ENCODE results near the gene CALB2.

Gene CALB2

GRCh38 chr16:71373073-71373472 is 14.6 kb downstream of the CALB2 start:
- no peak overlapping the region for H3K4me3 ChIP-seq (ENCODE audit: low read length)
- no peak overlapping the region for H3K27ac ChIP-seq (ENCODE audit: low read length)
- H3K9ac ChIP-seq (ENCODE audit: low read depth, low read length), result no peak overlapping the region
- no peaks in the 10 kb centered on the region for H3K36me3 ChIP-seq (ENCODE audit: insufficient read depth, low read depth, low read length)
- H3K9me3 ChIP-seq (ENCODE audit: insufficient read depth, low read depth, low read length), result no peaks in the 10 kb centered on the region
- no peaks in the 10 kb centered on the region for H3K4me1 ChIP-seq (ENCODE audit: insufficient read depth, low read length)
- no peaks in the 10 kb centered on the region for H3K27me3 ChIP-seq (ENCODE audit: insufficient read depth, low read length)

GRCh38 chr16:71376465-71377157 is 18.1 kb downstream of the CALB2 start:
- H3K9me3 ChIP-seq (ENCODE audit: insufficient read depth, low read depth, low read length), result no peaks in the 10 kb centered on the region
- H3K4me3 ChIP-seq (ENCODE audit: low read length), result no peak overlapping the region
- H3K4me1 ChIP-seq (ENCODE audit: insufficient read depth, low read length), result no peaks in the 10 kb centered on the region
- H3K9ac ChIP-seq (ENCODE audit: low read depth, low read length), result no peak overlapping the region
- H3K27ac ChIP-seq (ENCODE audit: low read length), result no peak overlapping the region
- H3K27me3 ChIP-seq (ENCODE audit: insufficient read depth, low read length), result no peaks in the 10 kb centered on the region
- no peaks in the 10 kb centered on the region for H3K36me3 ChIP-seq (ENCODE audit: insufficient read depth, low read depth, low read length)

GRCh38 chr16:71379711-71380110 is 21.2 kb downstream of the CALB2 start:
- Histone ChIP-seq H3K9me3 (ENCODE audit: insufficient read depth, low read depth, low read length) (no peaks in the 10 kb centered on the region), H3K36me3 (ENCODE audit: insufficient read depth, low read depth, low read length) (no peaks in the 10 kb centered on the region), H3K4me1 (ENCODE audit: insufficient read depth, low read length) (no peaks in the 10 kb centered on the region), H3K27me3 (ENCODE audit: insufficient read depth, low read length) (no peaks in the 10 kb centered on the region), H3K9ac (ENCODE audit: low read depth, low read length) (no peak overlapping the region), H3K4me3 (ENCODE audit: low read length) (no peak overlapping the region), H3K27ac (ENCODE audit: low read length) (no peak overlapping the region)

GRCh38 chr16:71380831-71381230 is 22.3 kb downstream of the CALB2 start:
- H3K9ac ChIP-seq (ENCODE audit: low read depth, low read length), result no peak overlapping the region
- H3K4me3 ChIP-seq (ENCODE audit: low read length), result no peak overlapping the region
- H3K4me1 ChIP-seq (ENCODE audit: insufficient read depth, low read length), result no peaks in the 10 kb centered on the region; the same call in 1 of the 2 replicates
- no peaks in the 10 kb centered on the region for H3K27me3 ChIP-seq (ENCODE audit: insufficient read depth, low read length)
- H3K27ac ChIP-seq (ENCODE audit: low read length), result no peak overlapping the region
- no peaks in the 10 kb centered on the region for H3K9me3 ChIP-seq (ENCODE audit: insufficient read depth, low read depth, low read length)
- no peaks in the 10 kb centered on the region for H3K36me3 ChIP-seq (ENCODE audit: insufficient read depth, low read depth, low read length)

DNA sequence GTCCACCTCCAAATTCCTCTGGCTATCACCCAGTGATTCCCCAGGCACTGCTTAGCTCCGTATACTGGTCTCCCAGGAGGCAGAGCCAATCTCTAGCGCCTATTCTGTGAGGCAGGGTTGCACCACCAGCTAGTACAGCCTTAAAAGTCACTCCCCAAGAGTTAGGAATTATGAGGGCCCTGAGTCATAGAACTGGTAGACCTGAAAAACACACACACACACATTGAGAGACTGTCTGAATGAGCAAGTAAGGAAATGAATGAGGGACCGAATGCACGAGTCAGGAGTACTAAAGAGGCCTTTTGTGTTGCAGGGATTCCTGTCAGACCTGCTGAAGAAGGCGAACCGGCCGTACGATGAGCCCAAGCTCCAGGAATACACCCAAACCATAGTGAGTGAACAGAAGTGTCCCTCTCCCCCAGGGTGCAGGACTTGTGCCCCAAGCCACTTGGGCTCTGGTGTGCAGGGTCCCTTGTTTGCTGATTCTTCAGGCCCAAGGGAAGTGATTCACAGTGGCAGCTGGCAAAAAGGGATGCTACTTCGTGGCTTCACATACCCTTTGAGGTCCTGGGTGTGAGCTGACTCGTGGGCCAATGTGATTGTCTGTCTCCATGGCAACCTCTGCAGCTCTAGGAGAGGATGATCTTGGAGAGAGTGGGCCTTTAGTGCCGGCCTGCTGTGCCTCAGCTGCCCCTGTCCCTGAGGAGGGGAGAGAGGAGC is 24.7 kb downstream of the CALB2 start:
- Histone ChIP-seq H3K4me1 (ENCODE audit: insufficient read depth, low read length) (peaks cover 20% of the 10 kb centered on the region), H3K36me3 (ENCODE audit: insufficient read depth, low read depth, low read length) (no peaks in the 10 kb centered on the region), H3K4me3 (ENCODE audit: low read length) (no peak overlapping the region), H3K9ac (ENCODE audit: low read depth, low read length) (no peak overlapping the region), H3K27ac (ENCODE audit: low read length) (no peak overlapping the region), H3K9me3 (ENCODE audit: insufficient read depth, low read depth, low read length) (no peaks in the 10 kb centered on the region), H3K27me3 (ENCODE audit: insufficient read depth, low read length) (no peaks in the 10 kb centered on the region)

DNA sequence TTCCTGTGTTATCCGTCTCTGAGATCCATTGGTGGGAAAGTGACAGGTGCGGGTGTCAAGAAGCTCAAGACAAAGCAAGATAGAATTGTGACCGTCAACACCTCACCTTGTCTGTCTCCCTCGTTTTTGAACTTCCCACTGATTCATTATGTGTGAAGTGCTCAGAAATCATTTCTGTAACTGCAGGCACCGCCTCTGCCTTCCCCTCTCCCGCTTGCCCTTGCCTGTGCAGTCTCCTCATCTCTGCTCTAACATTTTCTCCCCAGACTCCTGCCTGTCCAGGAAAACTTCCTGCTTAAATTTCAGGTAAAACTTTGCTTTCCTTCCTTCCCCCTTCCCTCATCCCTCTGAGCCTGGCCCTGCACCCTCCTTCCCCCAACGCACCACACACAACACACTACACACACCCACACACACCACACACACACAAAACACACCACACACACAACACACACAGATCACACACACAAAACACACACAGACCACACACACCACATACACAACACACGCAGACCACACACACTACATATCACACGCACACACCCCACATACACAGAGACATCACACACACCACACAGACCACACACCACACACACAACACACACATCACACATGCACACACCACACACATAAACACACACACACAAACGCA is 25.7 kb downstream of the CALB2 start:
- no peak overlapping the region for H3K27ac ChIP-seq (ENCODE audit: low read length)
- no peak overlapping the region for H3K4me3 ChIP-seq (ENCODE audit: low read length)
- H3K36me3 ChIP-seq (ENCODE audit: insufficient read depth, low read depth, low read length), result no peaks in the 10 kb centered on the region
- H3K9me3 ChIP-seq (ENCODE audit: insufficient read depth, low read depth, low read length), result no peaks in the 10 kb centered on the region
- peaks cover 20% of the 10 kb centered on the region for H3K4me1 ChIP-seq (ENCODE audit: insufficient read depth, low read length)
- no peaks in the 10 kb centered on the region for H3K27me3 ChIP-seq (ENCODE audit: insufficient read depth, low read length)
- no peak overlapping the region for H3K9ac ChIP-seq (ENCODE audit: low read depth, low read length)

GRCh38 chr16:71387045-71387871 is 28.7 kb downstream of the CALB2 start:
- peak overlapping the region; percentile 64; the same call in 1 of the 2 replicates for H3K9ac ChIP-seq (ENCODE audit: low read depth, low read length)
- peaks cover 20% of the 10 kb centered on the region for H3K4me1 ChIP-seq (ENCODE audit: insufficient read depth, low read length)
- H3K27ac ChIP-seq (ENCODE audit: low read length), result peak overlapping the region; percentile 11
- H3K4me3 ChIP-seq (ENCODE audit: low read length), result peak overlapping the region; percentile 34; the same call in 1 of the 2 replicates
- no peaks in the 10 kb centered on the region for H3K36me3 ChIP-seq (ENCODE audit: insufficient read depth, low read depth, low read length)
- no peaks in the 10 kb centered on the region for H3K27me3 ChIP-seq (ENCODE audit: insufficient read depth, low read length)
- no peaks in the 10 kb centered on the region for H3K9me3 ChIP-seq (ENCODE audit: insufficient read depth, low read depth, low read length)

DNA sequence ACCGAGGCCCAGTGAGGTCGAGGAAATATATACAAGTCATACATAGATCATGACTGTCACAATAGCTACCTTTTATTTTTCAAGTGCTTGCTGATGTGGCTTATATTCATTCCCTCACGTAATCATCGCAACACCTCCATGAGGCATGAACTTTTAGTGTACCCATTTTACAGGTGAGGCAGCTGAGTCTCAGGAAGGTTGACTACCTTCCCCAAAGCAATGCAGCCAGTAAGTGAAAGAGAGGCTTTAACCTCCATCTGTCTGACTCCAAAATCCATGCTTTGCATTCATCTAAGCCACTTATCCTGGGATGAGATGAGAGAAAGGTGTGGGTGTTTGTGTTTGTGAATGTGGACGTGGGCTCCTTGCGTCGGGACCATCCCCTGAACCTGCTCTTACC is 30.8 kb downstream of the CALB2 start:
- no peak overlapping the region for H3K27ac ChIP-seq (ENCODE audit: low read length)

DNA sequence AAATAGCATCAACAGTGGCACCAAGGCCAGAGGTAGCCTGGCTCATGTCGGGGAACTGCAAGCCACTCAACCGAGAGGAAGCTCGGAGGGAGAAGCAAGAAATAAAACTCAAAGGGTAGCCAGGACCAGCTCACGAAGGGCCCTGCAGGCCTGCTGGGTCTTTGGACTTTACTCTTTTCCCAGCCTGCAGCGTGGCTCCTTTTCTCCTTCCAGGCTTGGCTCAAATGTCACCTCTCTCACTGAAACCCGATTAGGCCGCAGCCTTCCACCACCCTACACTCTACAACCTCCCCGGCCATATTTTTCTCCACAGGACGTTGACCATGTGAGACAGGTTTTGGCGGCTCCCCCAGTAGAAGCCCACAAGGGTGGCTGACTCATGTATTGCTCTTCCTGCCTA is 38.1 kb downstream of the CALB2 start:
- H3K27ac ChIP-seq (ENCODE audit: low read length), result no peak overlapping the region
- no peaks in the 10 kb centered on the region for H3K27me3 ChIP-seq (ENCODE audit: insufficient read depth, low read length)
- no peak overlapping the region for H3K9ac ChIP-seq (ENCODE audit: low read depth, low read length)
- no peaks in the 10 kb centered on the region for H3K36me3 ChIP-seq (ENCODE audit: insufficient read depth, low read depth, low read length)
- H3K4me1 ChIP-seq (ENCODE audit: insufficient read depth, low read length), result peaks cover 6% of the 10 kb centered on the region
- no peaks in the 10 kb centered on the region for H3K9me3 ChIP-seq (ENCODE audit: insufficient read depth, low read depth, low read length)
- H3K4me3 ChIP-seq (ENCODE audit: low read length), result no peak overlapping the region

More for the DNA sequence above, 30.8 kb downstream of the CALB2 start:
- H3K36me3 ChIP-seq (ENCODE audit: insufficient read depth, low read depth, low read length), result no peaks in the 10 kb centered on the region
- H3K4me3 ChIP-seq (ENCODE audit: low read length), result no peak overlapping the region
- H3K9ac ChIP-seq (ENCODE audit: low read depth, low read length), result no peak overlapping the region
- no peaks in the 10 kb centered on the region for H3K27me3 ChIP-seq (ENCODE audit: insufficient read depth, low read length)
- H3K4me1 ChIP-seq (ENCODE audit: insufficient read depth, low read length), result peaks cover 20% of the 10 kb centered on the region
- no peaks in the 10 kb centered on the region for H3K9me3 ChIP-seq (ENCODE audit: insufficient read depth, low read depth, low read length)

DNA sequence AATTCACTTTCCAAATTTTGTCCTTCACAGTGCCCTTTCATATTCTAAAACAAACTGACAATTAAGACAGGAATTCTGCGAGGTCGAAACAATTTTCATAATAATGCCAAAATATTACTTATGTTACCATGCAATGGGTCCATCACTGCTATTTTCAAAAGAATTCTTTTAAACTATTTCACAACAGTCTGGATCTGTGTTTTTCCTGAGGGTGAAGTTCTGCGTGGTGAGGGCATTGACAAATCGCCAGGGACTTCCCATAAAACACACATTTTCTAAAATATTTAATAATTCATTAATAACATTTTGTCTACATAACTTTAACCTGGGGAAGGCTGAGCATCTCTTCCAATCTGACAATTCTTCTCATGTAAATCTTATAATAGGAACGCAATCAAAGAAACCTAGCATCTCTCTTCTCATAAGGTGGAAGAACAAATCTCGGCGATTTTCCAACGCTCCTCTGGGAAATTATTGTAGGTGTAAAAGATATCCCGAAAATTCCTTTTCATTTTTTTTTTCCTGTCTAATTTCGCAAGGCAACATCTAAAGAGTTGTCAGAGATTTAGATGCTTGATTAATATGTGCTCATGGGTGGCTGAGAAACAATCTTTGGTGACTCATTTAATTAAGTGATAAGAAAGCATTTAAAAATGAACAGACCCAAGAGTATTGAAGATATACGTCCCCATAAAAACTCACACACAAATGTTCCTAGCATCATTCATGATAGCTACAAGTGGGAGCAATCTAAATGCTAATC is 41.5 kb downstream of the CALB2 start:
- no peak overlapping the region for H3K27ac ChIP-seq (ENCODE audit: low read length)
- no peak overlapping the region for H3K9ac ChIP-seq (ENCODE audit: low read depth, low read length)
- no peak overlapping the region for H3K4me3 ChIP-seq (ENCODE audit: low read length)
- H3K27me3 ChIP-seq (ENCODE audit: insufficient read depth, low read length), result no peaks in the 10 kb centered on the region
- H3K9me3 ChIP-seq (ENCODE audit: insufficient read depth, low read depth, low read length), result peaks cover 9% of the 10 kb centered on the region
- no peaks in the 10 kb centered on the region for H3K36me3 ChIP-seq (ENCODE audit: insufficient read depth, low read depth, low read length)
- peaks cover 12% of the 10 kb centered on the region; the same call in 1 of the 2 replicates for H3K4me1 ChIP-seq (ENCODE audit: insufficient read depth, low read length)

DNA sequence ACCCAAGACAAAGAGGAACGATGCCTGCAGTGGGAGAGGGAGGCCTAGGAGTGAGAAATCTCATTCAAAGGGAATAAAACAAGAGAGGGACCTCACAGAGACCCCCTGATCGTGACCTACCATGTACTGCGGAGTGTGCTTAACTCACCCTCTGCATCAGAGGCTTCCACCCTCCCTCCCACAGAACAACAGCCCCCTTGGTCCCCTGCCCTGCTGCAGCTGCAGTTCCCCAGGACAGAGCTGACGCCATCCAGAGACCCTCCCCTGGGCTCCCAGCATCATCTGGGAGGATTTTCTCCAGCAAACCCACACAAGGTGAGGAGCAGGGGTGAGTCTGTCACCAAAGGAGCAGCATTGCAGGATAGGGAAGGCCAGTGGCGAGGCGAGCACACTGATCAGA is 43.5 kb downstream of the CALB2 start:
- Histone ChIP-seq H3K4me1 (ENCODE audit: insufficient read depth, low read length) (peaks cover 12% of the 10 kb centered on the region; the same call in 1 of the 2 replicates), H3K9ac (ENCODE audit: low read depth, low read length) (0 out of 2 replicates have a peak overlapping the region, but pooled peaks have one; percentile 8), H3K27me3 (ENCODE audit: insufficient read depth, low read length) (no peaks in the 10 kb centered on the region; the same call in 1 of the 2 replicates), H3K9me3 (ENCODE audit: insufficient read depth, low read depth, low read length) (peaks cover 10% of the 10 kb centered on the region), H3K4me3 (ENCODE audit: low read length) (no peak overlapping the region), H3K27ac (ENCODE audit: low read length) (no peak overlapping the region), H3K36me3 (ENCODE audit: insufficient read depth, low read depth, low read length) (no peaks in the 10 kb centered on the region)
